Common myeloid progenitor, CD34-positive (primary cell): ENCODE results near the gene ACTL7B.

Experiments
- CTCF ChIA-PET: fragments of 350-600 bp; sonication (Branson Sonifier 250); formaldehyde crosslinking; loops from one replicate; lab custom pipeline; 2021; ENCODE audit warnings: antibody characterized with exemption; lab: Charles Lee
- POLR2A ChIA-PET: fragments of 350-600 bp; sonication (Branson Sonifier 250); formaldehyde crosslinking; loops from one replicate; lab custom pipeline; 2021; ENCODE audit warnings: antibody characterized with exemption; lab: Charles Lee
- DNase-seq, 3 donors: peaks; one replicate each; pipeline versions ENCODE4 v3.0.0 to v3.0.0-alpha.2; 2013
- H3K27ac ChIP-seq, 2 experiments: 1 replicate in 1 of 2; 2 replicates in 1 of 2; pipeline ENCODE4 v1.7.0; 2013; ENCODE audit warnings: inconsistent platforms in 2 of 2, low read length in 2 of 2, mild to moderate bottlenecking in 2 of 2, low read depth in 1 of 2, moderate library complexity in 1 of 2; ENCODE audit not compliant: severe bottlenecking in 2 of 2, insufficient read depth in 1 of 2, poor library complexity in 1 of 2
- H3K27me3 ChIP-seq, 5 experiments: replicated peaks in 2 of 5; 1 replicate in 3 of 5; 2 replicates in 2 of 5; pipeline versions ENCODE4 v1.6.1 to v1.7.0; 2013; ENCODE audit warnings: low read length in 4 of 5, mild to moderate bottlenecking in 2 of 5, moderate library complexity in 2 of 5, inconsistent platforms in 1 of 5; ENCODE audit not compliant: insufficient read depth in 5 of 5, control insufficient read depth in 4 of 5
- H3K36me3 ChIP-seq, 4 experiments: 1 replicate in 2 of 4; 2 replicates in 2 of 4; pipeline versions ENCODE4 v1.6.1 to v1.7.0; 2013; ENCODE audit warnings: low read length in 3 of 4, control low read depth in 1 of 4, mild to moderate bottlenecking in 1 of 4; ENCODE audit not compliant: control insufficient read depth in 4 of 4, insufficient read depth in 4 of 4
- H3K4me1 ChIP-seq, 4 experiments: 1 replicate in 3 of 4; 2 replicates in 1 of 4; pipeline versions ENCODE4 v1.6.1 to v1.7.1; 2013; ENCODE audit warnings: low read length in 3 of 4, mild to moderate bottlenecking in 3 of 4, control low read depth in 1 of 4, inconsistent platforms in 1 of 4, moderate library complexity in 1 of 4; ENCODE audit not compliant: control insufficient read depth in 4 of 4, insufficient read depth in 4 of 4; ENCODE audit errors: control extremely low read depth in 1 of 4
- H3K4me3 ChIP-seq, 7 experiments: 1 replicate in 4 of 7; 2 replicates in 3 of 7; pipeline versions ENCODE4 v1.5.1 to v1.7.0; 2013; ENCODE audit warnings: mild to moderate bottlenecking in 7 of 7, low read length in 6 of 7, moderate library complexity in 6 of 7, inconsistent platforms in 2 of 7, low read depth in 2 of 7, control low read depth in 1 of 7; ENCODE audit not compliant: insufficient read depth in 4 of 7, control insufficient read depth in 1 of 7; ENCODE audit errors: extremely low read depth in 1 of 7
- H3K9me3 ChIP-seq, 5 experiments: 1 replicate in 4 of 5; 2 replicates in 1 of 5; pipeline versions ENCODE4 v1.6.1 to v1.7.1; 2013; ENCODE audit warnings: low read length in 4 of 5, mild to moderate bottlenecking in 2 of 5, inconsistent platforms in 1 of 5, low read depth in 1 of 5, moderate library complexity in 1 of 5; ENCODE audit not compliant: control insufficient read depth in 4 of 5, insufficient read depth in 2 of 5; ENCODE audit errors: control extremely low read depth in 1 of 5
- WGBS: methylation state at CpG from one replicate; pipeline ENCODE4 v1.1.5; 2013; ENCODE audit not compliant: insufficient coverage; 5-methylcytosine and 5-hydroxymethylcytosine counted together

The ACTL7B gene

GRCh38 chr9:108837530-108837929 is 18.3 kb downstream of the ACTL7B start:
- Histone ChIP-seq H3K4me3 (no peak overlapping the region), H3K9me3 (peaks cover 0 to 3% (median 0%) of the 10 kb centered on the region in 5 experiments), H3K27me3 (no peaks in the 10 kb centered on the region), H3K36me3 (no peaks in the 10 kb centered on the region), H3K4me1 (peaks cover 4 to 25% (median 21%) of the 10 kb centered on the region in 4 experiments), H3K27ac (no peak overlapping the region)
- WGBS, result 87% methylated on average over 3 of the region's 4 CpGs
- DNase-seq, result no peak
- ChIA-PET CTCF (interaction anchor here (1.3 to 2.8 kb wide), 2 partner anchors 24 to 46 kb away, joined by 3 to 7 read pairs; no protein-coding TSS in a partner anchor), POLR2A (no interaction called here)

GRCh38 chr9:108836781-108837180 is 19.0 kb downstream of the ACTL7B start:
- 87% methylated on average over 5 of the region's 5 CpGs for WGBS
- Histone ChIP-seq H3K9me3 (peaks cover 0 to 3% (median 0%) of the 10 kb centered on the region in 5 experiments), H3K27ac (no peak overlapping the region), H3K27me3 (no peaks in the 10 kb centered on the region), H3K36me3 (no peaks in the 10 kb centered on the region), H3K4me3 (no peak overlapping the region), H3K4me1 (peaks cover 3 to 23% (median 17%) of the 10 kb centered on the region in 4 experiments)
- ChIA-PET CTCF (interaction anchor here (1.1 to 2.8 kb wide), 2 partner anchors 14 to 23 kb away, joined by 3 to 7 read pairs; no protein-coding TSS in a partner anchor), POLR2A (interaction anchor here (0.6 kb wide), 1 partner anchor 22 kb away, joined by 3 read pairs; no protein-coding TSS in a partner anchor)
- no peak for DNase-seq

GRCh38 chr9:108836319-108836718 is 19.5 kb downstream of the ACTL7B start:
- no peaks in the 10 kb centered on the region for H3K36me3 ChIP-seq
- ChIA-PET POLR2A (interaction anchor here (0.6 kb wide), 1 partner anchor 22 kb away, joined by 3 read pairs; no protein-coding TSS in a partner anchor), CTCF (interaction anchor here (1.1 to 2.8 kb wide), 3 partner anchors 15 to 23 kb away, joined by 3 to 7 read pairs (median 5); no protein-coding TSS in a partner anchor)
- H3K4me1 ChIP-seq, result peaks cover 3 to 23% (median 17%) of the 10 kb centered on the region in 4 experiments
- peaks cover 0 to 3% (median 0%) of the 10 kb centered on the region in 5 experiments for H3K9me3 ChIP-seq
- no peaks in the 10 kb centered on the region for H3K27me3 ChIP-seq
- peak in 1 of 3 donors; percentile 12 for DNase-seq
- H3K27ac ChIP-seq, result no peak overlapping the region
- H3K4me3 ChIP-seq, result no peak overlapping the region
- WGBS, result 97% methylated on average over 7 of the region's 9 CpGs

GRCh38 chr9:108835831-108836230 is 20.0 kb downstream of the ACTL7B start:
- Histone ChIP-seq H3K27ac (no peak overlapping the region), H3K9me3 (peaks cover 0 to 3% (median 0%) of the 10 kb centered on the region in 5 experiments), H3K27me3 (no peaks in the 10 kb centered on the region), H3K36me3 (no peaks in the 10 kb centered on the region), H3K4me3 (no peak overlapping the region), H3K4me1 (peaks cover 3 to 23% (median 17%) of the 10 kb centered on the region in 4 experiments)
- ChIA-PET POLR2A (interaction anchor here (0.6 kb wide), 1 partner anchor 22 kb away, joined by 3 read pairs; no protein-coding TSS in a partner anchor), CTCF (interaction anchor here (1.1 to 2.8 kb wide), 3 partner anchors 15 to 22 kb away, joined by 3 to 7 read pairs (median 5); no protein-coding TSS in a partner anchor)
- WGBS, result 97% methylated on average over 7 of the region's 7 CpGs
- DNase-seq, result no peak

GRCh38 chr9:108834959-108835665 is 20.7 kb downstream of the ACTL7B start:
- peaks cover 3 to 23% (median 17%) of the 10 kb centered on the region in 4 experiments for H3K4me1 ChIP-seq

GRCh38 chr9:108832179-108832500 is 23.6 kb downstream of the ACTL7B start:
- CTCF ChIA-PET, result interaction anchor here (1.0 kb wide), 1 partner anchor 11 kb away, joined by 3 read pairs; no protein-coding TSS in a partner anchor
- H3K4me3 ChIP-seq, result no peak overlapping the region

More at GRCh38 chr9:108834959-108835665, 20.7 kb downstream of the ACTL7B start:
- Histone ChIP-seq H3K27ac (no peak overlapping the region), H3K4me3 (peak overlapping the region in 1 of 7 experiments; percentile 16), H3K27me3 (no peaks in the 10 kb centered on the region), H3K36me3 (no peaks in the 10 kb centered on the region), H3K9me3 (peaks cover 0 to 3% (median 0%) of the 10 kb centered on the region in 5 experiments)
- POLR2A ChIA-PET, result no interaction called here
- 47% methylated on average over 3 of the region's 4 CpGs for WGBS
- CTCF ChIA-PET, result interaction anchor here (1.5 to 2.8 kb wide), 2 partner anchors 19 to 21 kb away, joined by 5 to 7 read pairs; no protein-coding TSS in a partner anchor
- DNase-seq, result peak; percentile 52 to 95 (median 90)

More at GRCh38 chr9:108832179-108832500, 23.6 kb downstream of the ACTL7B start:
- Histone ChIP-seq H3K27me3 (no peaks in the 10 kb centered on the region), H3K4me1 (peaks cover 3 to 23% (median 17%) of the 10 kb centered on the region in 4 experiments), H3K36me3 (no peaks in the 10 kb centered on the region), H3K27ac (no peak overlapping the region), H3K9me3 (no peaks in the 10 kb centered on the region)
- POLR2A ChIA-PET, result no interaction called here
- 93% methylated on average over 2 of the region's 3 CpGs for WGBS
- no peak for DNase-seq
